NB4 (cell line): ENCODE results near the gene TMEM89.

ENCODE experiments used
- DNase-seq: peaks from one replicate; pipeline ENCODE4 v3.0.0; 2010; ENCODE audit warnings: low read depth
- H3K4me3 ChIP-seq: one replicate; pipeline ENCODE4 v1.5.1; 2011; ENCODE audit warnings: mild to moderate bottlenecking, low read depth, low read length, moderate library complexity
- CTCF ChIP-seq: IDR thresholded peaks from one replicate; pipeline ENCODE4 v1.5.1; 2012; ENCODE audit warnings: low read depth, low read length
- MAX ChIP-seq: IDR thresholded peaks from 2 replicates; pipeline ENCODE4 v1.6.1; 2011; ENCODE audit warnings: low read depth, low read length
- MYC ChIP-seq: IDR thresholded peaks from 2 replicates; pipeline ENCODE4 v1.6.1; 2011; ENCODE audit warnings: low read depth, low read length
- POLR2A ChIP-seq: IDR thresholded peaks from 2 replicates; pipeline ENCODE4 v1.6.1; 2011; ENCODE audit warnings: mild to moderate bottlenecking; ENCODE audit not compliant: insufficient read length; ENCODE audit errors: extremely low read depth

TMEM89 gene

GRCh38 chr3:48621461-48621869 is at the start of gene TMEM89:
TSS of gene TMEM89 (minus strand) at chr3:48621769. CDS start at chr3:48621756, 13 bp downstream.
- no peak for DNase-seq
- no peak within 1 kb of the TSS for H3K4me3 ChIP-seq
- no peak for TF ChIP-seq POLR2A
- no peak for TF ChIP-seq MYC
- no peak for TF ChIP-seq CTCF
- no peak for TF ChIP-seq MAX

GRCh38 chr3:48664929-48665328 is 43.4 kb upstream of the TMEM89 start:
- H3K4me3 ChIP-seq: no peak overlapping the region
- no peak for TF ChIP-seq MAX
- TF ChIP-seq MYC: no peak
- no peak for TF ChIP-seq POLR2A
- no peak for TF ChIP-seq CTCF
- no peak for DNase-seq

GRCh38 chr3:48664313-48664644 is 42.7 kb upstream of the TMEM89 start:
- no peak for TF ChIP-seq CTCF
- TF ChIP-seq MYC: no peak
- no peak overlapping the region for H3K4me3 ChIP-seq
- no peak for DNase-seq

- DNase-seq: no peak
- no peak overlapping the region for H3K4me3 ChIP-seq
- TF ChIP-seq MYC: no peak
These were observed 42.1 kb upstream of the TMEM89 start for GRCh38 chr3:48663489-48664312.

- DNase-seq: no peak
- TF ChIP-seq POLR2A: no peak
- no peak for TF ChIP-seq CTCF
- no peak for TF ChIP-seq MAX
- TF ChIP-seq MYC: no peak
- no peak within 1 kb of the TSS for H3K4me3 ChIP-seq
These were observed 41.4 kb upstream of the TMEM89 start, which contains the start of gene CELSR3 for GRCh38 chr3:48662753-48663488. TSS of gene CELSR3 (minus strand) at chr3:48662886. CDS start at chr3:48662634, 252 bp downstream.

- no peak overlapping the region for H3K4me3 ChIP-seq
- no peak for TF ChIP-seq CTCF
- TF ChIP-seq POLR2A: no peak
- no peak for TF ChIP-seq MAX
- TF ChIP-seq MYC: no peak
- DNase-seq: no peak
These were observed 40.7 kb upstream of the TMEM89 start for GRCh38 chr3:48662145-48662752.
